OCI-LY7 (cell line): ENCODE results near the gene CEP112. TPM values are rescaled to one million over a fixed set of nuclear protein-coding genes. Genes with fewer than 3 reads are reported as not detected.

ENCODE experiments used
- BruUV-seq: library from RNA; stranded (reverse); fragments of 400-500 nt; replicated peaks from 2 replicates; lab custom pipeline; 2021; lab: Mats Ljungman, UMichigan
- CTCF ChIA-PET: fragments of 300-600 bp; sonication (Branson Sonifier 250); formaldehyde crosslinking; loops from one replicate; lab custom pipeline; 2022; ENCODE audit warnings: antibody characterized with exemption; ENCODE audit not compliant: unreplicated experiment; lab: Charles Lee
- POLR2A ChIA-PET: fragments of 300-600 bp; sonication (Branson Sonifier 250); formaldehyde crosslinking; loops from one replicate; lab custom pipeline; 2022; ENCODE audit warnings: antibody characterized with exemption; lab: Charles Lee
- DNase-seq: peaks from one replicate; pipeline ENCODE4 v3.0.0-alpha.2; 2015; ENCODE audit warnings: low spot score
- H2AFZ ChIP-seq: fragments of 200-600 bp; sonication (generic), shearing (Covaris generic); 2 replicates; pipeline ENCODE4 v1.6.1; 2014; ENCODE audit warnings: mild to moderate bottlenecking, antibody characterized with exemption, low read length, moderate library complexity
- H3K27ac ChIP-seq: fragments of 200-600 bp; sonication (generic); 2 replicates; pipeline ENCODE4 v1.5.1; 2014; ENCODE audit warnings: mixed run types, low read depth, mild to moderate bottlenecking, moderate library complexity, low read length, inconsistent platforms; ENCODE audit not compliant: poor library complexity, severe bottlenecking
- H3K36me3 ChIP-seq: fragments of 200-600 bp; sonication (generic); 2 replicates; pipeline ENCODE4 v1.6.1; 2014; ENCODE audit warnings: mild to moderate bottlenecking, antibody characterized with exemption, low read length, moderate library complexity, mixed read lengths; ENCODE audit not compliant: insufficient read depth
- H3K4me1 ChIP-seq: fragments of 200-600 bp; sonication (generic); 2 replicates; pipeline ENCODE4 v1.5.1; 2014; ENCODE audit warnings: mild to moderate bottlenecking, low read length; ENCODE audit not compliant: insufficient read depth, poor library complexity, severe bottlenecking
- H3K4me2 ChIP-seq: fragments of 200-600 bp; sonication (generic); 2 replicates; pipeline ENCODE4 v1.6.1; 2014; ENCODE audit warnings: mild to moderate bottlenecking, low read length
- H3K4me3 ChIP-seq: fragments of 200-600 bp; sonication (generic); 2 replicates; pipeline ENCODE4 v1.5.1; 2014; ENCODE audit warnings: mild to moderate bottlenecking, low read depth, low read length; ENCODE audit not compliant: poor library complexity, severe bottlenecking
- H3K79me2 ChIP-seq: fragments of 200-600 bp; sonication (generic); 2 replicates; pipeline ENCODE4 v1.6.1; 2016; ENCODE audit warnings: low read depth, mild to moderate bottlenecking, low read length, moderate library complexity, mixed read lengths; ENCODE audit not compliant: insufficient read depth
- H3K9me2 ChIP-seq: fragments of 200-600 bp; sonication (generic); 2 replicates; pipeline ENCODE4 v1.6.1; 2016; ENCODE audit warnings: mild to moderate bottlenecking, low read length, mixed read lengths; ENCODE audit not compliant: insufficient read depth
- H3K9me3 ChIP-seq: fragments of 200-600 bp; sonication (generic); 2 replicates; pipeline ENCODE4 v1.6.1; 2014; ENCODE audit warnings: mild to moderate bottlenecking, mixed run types, low read length, mixed read lengths
- H4K20me1 ChIP-seq: fragments of 200-600 bp; sonication (generic); 2 replicates; pipeline ENCODE4 v1.6.1; 2014; ENCODE audit warnings: mild to moderate bottlenecking, antibody characterized with exemption, low read length, moderate library complexity, mixed read lengths; ENCODE audit not compliant: insufficient read depth
- EZH2phosphoT487 ChIP-seq: fragments of 200-600 bp; sonication (generic); IDR thresholded peaks from 2 replicates; pipeline ENCODE4 v1.6.1; 2018; ENCODE audit warnings: low read depth, borderline replicate concordance, mild to moderate bottlenecking, mixed run types, antibody characterized with exemption, low read length, moderate library complexity, mixed read lengths
- intact Hi-C: fragments of 100-400 bp; cut with micrococcal nuclease; formaldehyde crosslinking; loops from one replicate; pipeline ENCODE4 v1.10.0; 2022; ENCODE audit not compliant: unreplicated experiment
- total RNA-seq, 2 experiments: library from RNA; depleted of rRNA in 1 of 2; stranded (reverse); fragments of >200 nt in 1 of 2; shearing (Covaris generic) in 1 of 2; gene quantifications; 2 replicates each; pipeline ENCODE4 v1.2.3, GENCODE V29; 2014 to 2022
- TF ChIP-seq, protein P1 (sequence below): fragments of 200-600 bp; sonication (generic); conservative IDR thresholded peaks from 2 replicates; pipeline ENCODE4 v1.5.1; 2014; ENCODE audit warnings: mild to moderate bottlenecking, antibody characterized with exemption, low read length, moderate library complexity, mixed read lengths

Gene CEP112
- total RNA-seq, 2 experiments from 2014 or later: 2.7 to 6.9 TPM

DNA sequence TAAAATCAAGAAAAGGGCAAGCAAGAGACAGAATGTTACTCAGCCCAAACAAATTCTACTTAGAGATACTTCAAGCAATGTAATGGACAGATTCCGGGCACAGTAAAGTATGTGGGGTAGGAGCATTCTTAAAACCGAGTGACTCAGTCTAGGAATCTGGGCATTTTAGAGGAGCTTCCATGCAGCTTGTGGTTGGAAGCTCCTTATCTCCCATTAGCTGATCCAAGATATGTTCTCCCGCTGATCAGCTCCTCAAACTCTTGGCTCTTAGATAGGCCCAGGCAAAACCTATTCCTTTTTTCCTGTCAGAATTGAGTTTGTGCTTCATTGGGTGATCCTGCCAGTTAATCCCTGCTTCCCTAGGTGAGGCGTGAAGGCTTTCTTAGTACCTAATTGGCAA lies 303.3 kb downstream of the CEP112 start:
- Histone ChIP-seq H3K9me2 (no peaks in the 10 kb centered on the region), H4K20me1 (no peaks in the 10 kb centered on the region), H3K4me1 (no peaks in the 10 kb centered on the region), H3K4me3 (no peak overlapping the region), H2AFZ (no peak overlapping the region), H3K9me3 (no peaks in the 10 kb centered on the region), H3K79me2 (no peaks in the 10 kb centered on the region), H3K36me3 (no peaks in the 10 kb centered on the region), H3K4me2 (no peak overlapping the region), H3K27ac (no peak overlapping the region)
- CTCF ChIA-PET: no interaction called here
- POLR2A ChIA-PET: no interaction called here
- intact Hi-C loops: no loop called here
- BruUV-seq: no TSS peak
- DNase-seq: no peak
- no peak for TF ChIP-seq EZH2phosphoT487
- TF ChIP-seq, protein P1, sequence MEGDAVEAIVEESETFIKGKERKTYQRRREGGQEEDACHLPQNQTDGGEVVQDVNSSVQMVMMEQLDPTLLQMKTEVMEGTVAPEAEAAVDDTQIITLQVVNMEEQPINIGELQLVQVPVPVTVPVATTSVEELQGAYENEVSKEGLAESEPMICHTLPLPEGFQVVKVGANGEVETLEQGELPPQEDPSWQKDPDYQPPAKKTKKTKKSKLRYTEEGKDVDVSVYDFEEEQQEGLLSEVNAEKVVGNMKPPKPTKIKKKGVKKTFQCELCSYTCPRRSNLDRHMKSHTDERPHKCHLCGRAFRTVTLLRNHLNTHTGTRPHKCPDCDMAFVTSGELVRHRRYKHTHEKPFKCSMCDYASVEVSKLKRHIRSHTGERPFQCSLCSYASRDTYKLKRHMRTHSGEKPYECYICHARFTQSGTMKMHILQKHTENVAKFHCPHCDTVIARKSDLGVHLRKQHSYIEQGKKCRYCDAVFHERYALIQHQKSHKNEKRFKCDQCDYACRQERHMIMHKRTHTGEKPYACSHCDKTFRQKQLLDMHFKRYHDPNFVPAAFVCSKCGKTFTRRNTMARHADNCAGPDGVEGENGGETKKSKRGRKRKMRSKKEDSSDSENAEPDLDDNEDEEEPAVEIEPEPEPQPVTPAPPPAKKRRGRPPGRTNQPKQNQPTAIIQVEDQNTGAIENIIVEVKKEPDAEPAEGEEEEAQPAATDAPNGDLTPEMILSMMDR: no peak

- no TSS peak for BruUV-seq
- H4K20me1 ChIP-seq: no peaks in the 10 kb centered on the region
- H3K4me2 ChIP-seq: no peak overlapping the region
- H3K4me1 ChIP-seq: no peaks in the 10 kb centered on the region
- H3K79me2 ChIP-seq: no peaks in the 10 kb centered on the region
- no peak overlapping the region for H3K27ac ChIP-seq
- intact Hi-C loops: no loop called here
- no peaks in the 10 kb centered on the region for H3K9me3 ChIP-seq
- no peak overlapping the region for H2AFZ ChIP-seq
- POLR2A ChIA-PET: interaction anchor here (0.6 kb wide), 1 partner anchor 40 kb away, joined by 3 read pairs; no protein-coding TSS in a partner anchor
- DNase-seq: no peak
- H3K4me3 ChIP-seq: no peak overlapping the region
- H3K36me3 ChIP-seq: no peaks in the 10 kb centered on the region
- CTCF ChIA-PET: no interaction called here
- TF ChIP-seq, protein P1: no peak
- no peak for TF ChIP-seq EZH2phosphoT487
- H3K9me2 ChIP-seq: no peaks in the 10 kb centered on the region
These were observed 305.4 kb downstream of the CEP112 start for GRCh38 chr17:65886315-65887245.
